ENCODE measurements around the gene FSIP1. TPM values are rescaled to one million over a fixed set of nuclear protein-coding genes. Genes with fewer than 3 reads are reported as not detected.
A peak's percentile ranks its signal among the peaks of the same experiment; 100 is the strongest.

Gene FSIP1
- total and polyA plus RNA-seq, 2 donors from 2014 or later, result 0.75 to 2.4 TPM

DNA sequence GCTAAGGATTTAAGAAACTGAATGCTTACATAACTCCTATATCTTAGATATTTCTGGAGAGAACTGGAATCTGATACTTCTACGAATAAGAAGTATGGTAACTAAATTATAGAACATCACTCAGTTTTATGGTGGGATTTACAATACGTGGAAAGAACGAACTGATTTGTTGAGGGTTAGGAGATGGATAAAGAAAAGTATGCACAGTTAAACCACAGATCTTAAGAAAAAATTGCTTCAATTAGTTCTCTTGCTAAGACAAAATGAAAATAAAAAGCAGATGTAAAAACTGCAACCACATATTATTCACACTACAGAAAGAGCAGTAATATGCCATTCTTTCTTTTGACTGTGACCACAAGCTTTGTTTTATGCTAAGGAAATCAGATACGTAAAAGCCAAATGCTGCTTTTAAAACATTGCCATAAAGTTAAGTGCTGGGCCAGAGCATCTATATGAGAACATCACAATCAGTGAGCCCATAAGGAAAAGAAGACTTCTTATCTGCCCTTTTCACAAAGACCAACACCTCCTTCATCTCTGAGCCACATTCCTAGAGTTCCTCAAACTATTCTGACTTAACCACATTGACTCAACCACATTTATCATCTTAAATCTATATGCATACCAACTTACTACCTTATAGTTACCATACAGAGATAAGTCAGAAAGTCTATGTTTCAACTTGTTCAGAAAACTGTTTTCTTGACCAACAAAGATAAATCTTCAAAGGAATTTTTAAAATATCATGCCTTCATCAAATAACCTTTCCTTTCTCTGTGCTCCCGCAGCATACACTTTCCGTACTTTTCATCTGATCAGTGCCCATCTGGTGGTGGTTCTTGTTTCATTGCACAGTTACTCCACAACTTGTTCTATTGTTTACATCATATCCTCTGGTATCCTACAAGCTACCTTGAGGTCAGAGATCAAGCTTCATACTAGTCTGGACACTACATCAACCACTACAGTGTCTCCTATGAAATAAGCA lies 61.7 kb downstream of the FSIP1 start:
- no peak for FAIRE-seq
- intact Hi-C loops (cut with DNase I), result no loop called here
- H3K27me3 ChIP-seq (ENCODE audit: control insufficient read depth, insufficient read depth, low read length), result no peaks in the 10 kb centered on the region
- no peaks in the 10 kb centered on the region for H3K9me3 ChIP-seq (ENCODE audit: control insufficient read depth in 2 of 3, insufficient read depth in 1 of 3, low read length in 3 of 3)
- DNase-seq, result peak in 2 of 5 donors; percentile 3 to 11
- H3K27ac ChIP-seq (ENCODE audit: low read depth in 2 of 2, low read length in 2 of 2), result no peak overlapping the region
- H3K9ac ChIP-seq (ENCODE audit: low read length in 3 of 3), result no peak overlapping the region
- TF ChIP-seq, protein P1, sequence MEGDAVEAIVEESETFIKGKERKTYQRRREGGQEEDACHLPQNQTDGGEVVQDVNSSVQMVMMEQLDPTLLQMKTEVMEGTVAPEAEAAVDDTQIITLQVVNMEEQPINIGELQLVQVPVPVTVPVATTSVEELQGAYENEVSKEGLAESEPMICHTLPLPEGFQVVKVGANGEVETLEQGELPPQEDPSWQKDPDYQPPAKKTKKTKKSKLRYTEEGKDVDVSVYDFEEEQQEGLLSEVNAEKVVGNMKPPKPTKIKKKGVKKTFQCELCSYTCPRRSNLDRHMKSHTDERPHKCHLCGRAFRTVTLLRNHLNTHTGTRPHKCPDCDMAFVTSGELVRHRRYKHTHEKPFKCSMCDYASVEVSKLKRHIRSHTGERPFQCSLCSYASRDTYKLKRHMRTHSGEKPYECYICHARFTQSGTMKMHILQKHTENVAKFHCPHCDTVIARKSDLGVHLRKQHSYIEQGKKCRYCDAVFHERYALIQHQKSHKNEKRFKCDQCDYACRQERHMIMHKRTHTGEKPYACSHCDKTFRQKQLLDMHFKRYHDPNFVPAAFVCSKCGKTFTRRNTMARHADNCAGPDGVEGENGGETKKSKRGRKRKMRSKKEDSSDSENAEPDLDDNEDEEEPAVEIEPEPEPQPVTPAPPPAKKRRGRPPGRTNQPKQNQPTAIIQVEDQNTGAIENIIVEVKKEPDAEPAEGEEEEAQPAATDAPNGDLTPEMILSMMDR (IDR thresholded peaks at IDR 0.05; ENCODE audit: borderline replicate concordance, extremely low read depth, insufficient read depth), result no peak
- no peaks in the 10 kb centered on the region for H3K4me1 ChIP-seq (ENCODE audit: control insufficient read depth in 2 of 3, insufficient read depth in 2 of 3, low read depth in 1 of 3, low read length in 3 of 3)
- no peaks in the 10 kb centered on the region for H3K36me3 ChIP-seq (ENCODE audit: control insufficient read depth in 2 of 3, insufficient read depth in 3 of 3, low read length in 3 of 3)
- no peak overlapping the region for H3K4me3 ChIP-seq (ENCODE audit: low read length in 3 of 3)

DNA sequence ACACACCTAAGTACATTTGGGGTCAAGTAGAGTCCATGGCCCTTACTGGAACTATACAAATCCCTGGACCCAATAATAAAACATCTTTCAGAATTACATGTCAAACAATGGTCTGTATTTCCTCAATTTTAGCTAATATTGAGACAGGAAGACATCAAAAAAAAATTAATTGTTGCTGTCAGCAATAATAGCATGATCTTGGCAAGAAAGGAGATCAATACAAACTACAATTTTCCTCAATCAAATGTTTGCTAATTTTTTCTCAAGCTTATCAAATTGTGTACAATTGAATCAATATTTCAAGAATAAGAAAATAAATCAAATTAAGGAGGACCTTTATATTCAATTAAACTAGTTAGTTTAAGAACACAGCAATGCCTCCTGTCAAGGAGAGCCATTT lies 62.6 kb downstream of the FSIP1 start:
- Histone ChIP-seq H3K27ac (ENCODE audit: low read depth in 2 of 2, low read length in 2 of 2) (no peak overlapping the region), H3K9ac (ENCODE audit: low read length in 3 of 3) (no peak overlapping the region), H3K4me3 (ENCODE audit: low read length in 3 of 3) (no peak overlapping the region), H3K9me3 (ENCODE audit: control insufficient read depth in 2 of 3, insufficient read depth in 1 of 3, low read length in 3 of 3) (no peaks in the 10 kb centered on the region), H3K36me3 (ENCODE audit: control insufficient read depth in 2 of 3, insufficient read depth in 3 of 3, low read length in 3 of 3) (no peaks in the 10 kb centered on the region), H3K4me1 (ENCODE audit: control insufficient read depth in 2 of 3, insufficient read depth in 2 of 3, low read depth in 1 of 3, low read length in 3 of 3) (no peaks in the 10 kb centered on the region), H3K27me3 (ENCODE audit: control insufficient read depth, insufficient read depth, low read length) (no peaks in the 10 kb centered on the region)
- DNase-seq, result no peak
- intact Hi-C loops (cut with DNase I), result no loop called here
- TF ChIP-seq, protein P1 (IDR thresholded peaks at IDR 0.05; ENCODE audit: borderline replicate concordance, extremely low read depth, insufficient read depth), result no peak
- no peak for FAIRE-seq

DNA sequence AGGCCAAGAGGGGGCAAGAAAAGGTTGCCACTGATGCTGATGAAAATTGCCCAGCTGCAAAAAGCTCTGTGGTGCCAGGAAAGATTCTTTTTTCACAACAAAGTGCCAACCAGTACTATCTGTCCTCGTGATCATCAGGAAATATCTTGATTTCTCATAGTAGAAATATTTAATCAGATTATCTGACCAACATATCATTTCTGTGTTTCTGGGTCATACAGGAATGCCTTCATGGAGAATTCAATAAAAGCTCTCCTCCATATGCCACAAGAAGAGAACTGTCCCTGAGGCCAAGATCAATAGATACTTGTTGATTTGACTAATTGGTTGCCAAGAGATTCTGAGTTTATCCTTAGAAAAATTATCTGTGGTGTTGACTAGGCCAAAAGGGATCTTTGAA lies 63.5 kb downstream of the FSIP1 start:
- H3K27me3 ChIP-seq (ENCODE audit: control insufficient read depth, insufficient read depth, low read length), result no peaks in the 10 kb centered on the region
- intact Hi-C loops (cut with DNase I), result no loop called here
- H3K9me3 ChIP-seq (ENCODE audit: control insufficient read depth in 2 of 3, insufficient read depth in 1 of 3, low read length in 3 of 3), result no peaks in the 10 kb centered on the region
- TF ChIP-seq, protein P1 (IDR thresholded peaks at IDR 0.05; ENCODE audit: borderline replicate concordance, extremely low read depth, insufficient read depth), result no peak
- H3K27ac ChIP-seq (ENCODE audit: low read depth in 2 of 2, low read length in 2 of 2), result no peak overlapping the region
- DNase-seq, result no peak
- H3K36me3 ChIP-seq (ENCODE audit: control insufficient read depth in 2 of 3, insufficient read depth in 3 of 3, low read length in 3 of 3), result no peaks in the 10 kb centered on the region
- H3K9ac ChIP-seq (ENCODE audit: low read length in 3 of 3), result no peak overlapping the region
- no peak for FAIRE-seq
- no peak overlapping the region for H3K4me3 ChIP-seq (ENCODE audit: low read length in 3 of 3)
- H3K4me1 ChIP-seq (ENCODE audit: control insufficient read depth in 2 of 3, insufficient read depth in 2 of 3, low read depth in 1 of 3, low read length in 3 of 3), result no peaks in the 10 kb centered on the region
